Activated CD4-positive, alpha-beta T cell treated with anti-CD3 and anti-CD28 coated beads, Interleukin-2, amount 10 ng/mL, durations not matched to agents 7 days and 5 days (primary cell): ENCODE data around the gene ARID3B. TPM values are rescaled to one million over a fixed set of nuclear protein-coding genes. Genes with fewer than 3 reads are reported as not detected.
"Not testable (repeated sequence)": the region's sequence is repeated elsewhere in the genome, so short reads cannot be mapped to it uniquely, and the experiment has no call there.

ENCODE experiments used
- CTCF ChIA-PET: fragments of 350-600 bp; sonication (Branson Sonifier 250); formaldehyde crosslinking; loops from one replicate; lab custom pipeline; 2021; ENCODE audit warnings: antibody characterized with exemption; lab: Charles Lee
- POLR2A ChIA-PET: fragments of 350-600 bp; sonication (Branson Sonifier 250); formaldehyde crosslinking; loops from one replicate; lab custom pipeline; 2021; ENCODE audit warnings: antibody characterized with exemption; lab: Charles Lee
- DNase-seq: peaks from one replicate; pipeline ENCODE4 v3.0.0-alpha.2; 2020
- H3K27ac Mint-ChIP-seq: one replicate; pipeline ENCODE4 v1.8.0; 2021; ENCODE audit warnings: mild to moderate bottlenecking, moderate library complexity, mixed read lengths
- H3K27me3 Mint-ChIP-seq: one replicate; pipeline ENCODE4 v1.8.0; 2021; ENCODE audit warnings: mixed read lengths
- H3K36me3 Mint-ChIP-seq: one replicate; pipeline ENCODE4 v1.8.0; 2021; ENCODE audit warnings: low read depth, mixed read lengths
- H3K4me1 Mint-ChIP-seq: one replicate; pipeline ENCODE4 v1.8.0; 2021; ENCODE audit warnings: mixed read lengths
- H3K4me3 Mint-ChIP-seq: one replicate; pipeline ENCODE4 v1.8.0; 2021; ENCODE audit warnings: mild to moderate bottlenecking, moderate library complexity, mixed read lengths
- H3K9me3 Mint-ChIP-seq: one replicate; pipeline ENCODE4 v1.8.0; 2021; ENCODE audit warnings: mixed read lengths
- total RNA-seq, 2 experiments: library from RNA; stranded (reverse); gene quantifications; one replicate each; pipeline ENCODE4 v1.2.3, GENCODE V29; 2021

Gene ARID3B
- total RNA-seq, 2 experiments from 2014 or later = 28.3 to 29.0 TPM

DNA sequence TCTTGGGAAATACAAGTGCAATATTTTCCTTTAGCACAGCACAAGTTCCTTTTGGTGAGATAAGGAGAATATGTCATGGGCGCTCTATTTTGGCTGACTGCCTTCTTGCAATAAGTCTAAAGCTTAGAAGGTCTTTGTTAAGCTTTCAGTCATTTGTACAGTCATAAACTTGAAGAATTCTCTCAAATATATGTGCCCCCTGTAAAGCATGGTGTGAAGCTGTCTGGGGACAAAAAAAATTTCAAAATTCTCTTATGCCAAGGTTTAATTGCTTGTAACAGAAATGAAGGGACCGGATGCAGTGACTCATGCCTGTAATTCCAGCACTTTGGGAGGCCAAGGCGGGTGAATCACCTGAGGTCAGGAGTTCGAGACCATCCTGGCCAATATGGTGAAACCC lies 21.7 kb upstream of the ARID3B start:
- ChIA-PET CTCF (no interaction called here), POLR2A (no interaction called here)
- H3K27ac Mint-ChIP-seq = no peak overlapping the region
- no peak for DNase-seq
- no peaks in the 10 kb centered on the region for H3K27me3 Mint-ChIP-seq
- H3K9me3 Mint-ChIP-seq = no peaks in the 10 kb centered on the region
- no peaks in the 10 kb centered on the region for H3K4me1 Mint-ChIP-seq
- no peak overlapping the region for H3K4me3 Mint-ChIP-seq
- no peaks in the 10 kb centered on the region for H3K36me3 Mint-ChIP-seq

DNA sequence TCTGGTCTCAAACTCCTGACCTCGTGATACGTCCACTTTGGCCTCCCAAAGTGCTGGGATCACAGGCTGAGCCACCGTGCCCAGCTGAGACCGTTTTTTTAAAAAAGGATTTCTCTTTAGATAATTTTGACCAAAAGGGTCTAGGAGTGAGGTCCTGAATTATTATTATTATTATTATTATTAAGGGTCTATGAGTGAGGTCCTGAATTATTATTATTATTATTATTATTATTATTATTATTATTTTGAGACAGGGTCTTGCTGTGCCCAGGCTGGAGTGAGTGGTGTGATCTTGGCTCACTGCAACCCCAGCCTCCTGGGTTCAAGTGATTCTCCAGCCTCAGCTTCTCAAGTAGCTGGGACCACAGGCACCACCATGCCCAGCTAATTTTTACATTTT lies 20.6 kb upstream of the ARID3B start:
- Mint-ChIP-seq H3K27ac (no peak overlapping the region), H3K9me3 (no peaks in the 10 kb centered on the region), H3K4me3 (no peak overlapping the region), H3K4me1 (no peaks in the 10 kb centered on the region), H3K27me3 (no peaks in the 10 kb centered on the region), H3K36me3 (no peaks in the 10 kb centered on the region)
- DNase-seq = no peak
- ChIA-PET CTCF (no interaction called here), POLR2A (no interaction called here)

DNA sequence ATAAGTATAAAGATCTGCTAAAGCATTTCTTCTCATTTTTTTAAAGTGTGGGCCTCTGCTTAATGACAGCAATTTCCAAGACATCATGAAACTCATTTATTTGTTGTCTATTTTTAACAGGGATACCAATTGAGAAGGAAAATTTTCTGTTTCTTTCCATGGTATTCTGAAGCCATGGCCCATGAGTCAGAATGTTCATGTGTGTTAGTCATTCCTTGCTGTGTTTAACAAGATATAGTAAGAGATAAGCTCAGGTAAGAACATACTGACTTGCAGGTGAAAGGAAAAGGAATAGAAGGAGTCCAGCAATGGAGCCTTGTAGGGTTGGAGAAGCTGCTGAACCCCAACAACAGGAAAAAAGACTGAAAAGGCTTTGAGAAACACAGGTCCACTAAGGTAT lies 17.0 kb upstream of the ARID3B start:
- Mint-ChIP-seq H3K4me3 (no peak overlapping the region), H3K9me3 (no peaks in the 10 kb centered on the region), H3K27ac (no peak overlapping the region), H3K36me3 (no peaks in the 10 kb centered on the region), H3K4me1 (no peaks in the 10 kb centered on the region), H3K27me3 (no peaks in the 10 kb centered on the region)
- POLR2A ChIA-PET = no interaction called here
- CTCF ChIA-PET = no interaction called here
- DNase-seq = no peak

DNA sequence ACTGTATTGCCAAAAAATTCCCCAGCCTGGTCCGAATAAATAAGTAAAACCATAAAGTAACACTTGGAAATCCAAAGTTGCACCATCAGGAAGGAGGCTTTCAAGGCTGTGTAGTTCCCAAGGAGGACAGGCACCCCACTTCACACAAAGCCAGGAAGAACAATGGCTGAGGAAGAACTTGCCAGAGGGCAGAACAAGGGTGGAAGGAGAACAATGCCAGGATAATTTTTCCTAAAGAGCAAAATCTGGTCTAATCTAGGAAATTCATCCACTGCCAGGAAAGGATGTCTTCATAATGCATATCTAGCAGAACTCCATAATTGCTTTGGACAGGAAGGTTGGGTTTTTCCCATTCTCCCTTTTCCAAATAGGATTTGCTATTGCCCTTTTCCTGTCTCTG lies 15.7 kb upstream of the ARID3B start:
- DNase-seq = no peak
- Mint-ChIP-seq H3K9me3 (no peaks in the 10 kb centered on the region), H3K27me3 (no peaks in the 10 kb centered on the region), H3K27ac (no peak overlapping the region), H3K4me3 (no peak overlapping the region), H3K4me1 (no peaks in the 10 kb centered on the region), H3K36me3 (no peaks in the 10 kb centered on the region)
- CTCF ChIA-PET = no interaction called here
- POLR2A ChIA-PET = no interaction called here

DNA sequence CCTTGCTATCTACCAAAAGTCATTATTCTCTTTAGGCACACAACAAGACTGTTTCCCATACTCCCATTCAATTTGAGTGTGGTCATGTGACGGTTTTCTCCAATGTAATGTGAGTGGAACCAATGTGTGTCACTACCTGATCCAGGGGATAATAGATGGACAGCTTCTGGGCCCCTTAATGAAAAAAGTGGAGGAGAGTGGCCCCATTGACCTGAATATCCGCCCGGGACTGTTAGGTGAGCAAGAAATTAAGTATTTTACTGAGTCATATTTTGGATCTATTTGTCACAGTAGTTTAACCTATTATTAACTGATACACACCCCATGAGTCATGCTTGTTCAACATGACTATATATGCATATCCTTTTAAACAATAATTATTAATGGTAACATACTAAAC lies 15.1 kb upstream of the ARID3B start:
- Mint-ChIP-seq H3K4me1 (no peaks in the 10 kb centered on the region), H3K27me3 (no peaks in the 10 kb centered on the region), H3K36me3 (no peaks in the 10 kb centered on the region), H3K4me3 (no peak overlapping the region), H3K27ac (no peak overlapping the region), H3K9me3 (no peaks in the 10 kb centered on the region)
- ChIA-PET CTCF (interaction anchor here (0.6 to 0.7 kb wide), 2 partner anchors 28 to 98 kb away, joined by 3 read pairs; no protein-coding TSS in a partner anchor), POLR2A (no interaction called here)
- no peak for DNase-seq

DNA sequence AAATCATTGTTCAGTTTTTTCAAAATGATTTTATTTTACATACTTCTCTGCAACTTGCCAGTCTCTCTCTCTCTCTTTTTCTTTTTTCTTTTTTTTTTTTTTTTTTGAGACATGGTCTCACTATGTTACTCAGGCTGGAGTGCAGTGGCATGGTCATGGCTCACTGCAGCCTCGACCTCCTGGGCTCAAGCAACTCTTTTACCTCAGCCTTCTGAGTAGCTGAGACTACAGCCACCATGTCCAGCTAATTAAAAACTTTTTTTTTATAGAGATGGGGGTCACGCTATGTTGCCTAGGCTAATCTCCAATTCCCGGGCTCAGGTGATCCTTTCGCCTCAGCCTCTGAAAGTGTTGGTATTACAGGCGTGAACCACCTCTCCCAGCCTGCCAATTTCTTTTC lies 12.1 kb upstream of the ARID3B start:
- no peak overlapping the region for H3K27ac Mint-ChIP-seq
- no peak for DNase-seq
- no peaks in the 10 kb centered on the region for H3K9me3 Mint-ChIP-seq
- H3K27me3 Mint-ChIP-seq = no peaks in the 10 kb centered on the region
- ChIA-PET CTCF (no interaction called here), POLR2A (no interaction called here)
- H3K36me3 Mint-ChIP-seq = no peaks in the 10 kb centered on the region
- H3K4me1 Mint-ChIP-seq = no peaks in the 10 kb centered on the region
- H3K4me3 Mint-ChIP-seq = no peak overlapping the region

DNA sequence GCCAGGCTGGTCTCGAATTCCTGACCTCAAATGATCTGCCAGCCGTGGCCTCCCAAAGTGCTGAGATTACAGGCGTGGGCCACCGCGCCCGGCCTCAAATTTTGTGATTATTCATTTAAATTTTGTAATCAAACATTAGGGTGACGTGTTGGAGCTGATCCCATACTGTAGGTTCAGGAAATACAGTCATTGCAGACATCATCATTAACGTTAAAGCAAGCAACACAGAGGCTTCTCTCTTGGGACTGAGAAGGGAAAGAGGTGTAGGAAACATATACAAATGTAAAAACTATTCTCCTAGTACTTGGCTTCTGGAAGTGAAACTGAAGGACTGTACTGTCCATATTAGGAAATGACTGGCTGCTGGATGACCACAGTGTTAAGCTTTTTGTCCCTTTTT lies 11.1 kb upstream of the ARID3B start:
- no peak overlapping the region for H3K27ac Mint-ChIP-seq
- no peaks in the 10 kb centered on the region for H3K9me3 Mint-ChIP-seq
- no peak overlapping the region for H3K4me3 Mint-ChIP-seq
- H3K27me3 Mint-ChIP-seq = no peaks in the 10 kb centered on the region
- ChIA-PET CTCF (interaction anchor here (0.7 to 1.9 kb wide), 2 partner anchors 10 to 77 kb away, joined by 5 to 6 read pairs; partner anchors contain the start of gene ARID3B), POLR2A (no interaction called here)
- no peak for DNase-seq
- H3K4me1 Mint-ChIP-seq = no peaks in the 10 kb centered on the region
- no peaks in the 10 kb centered on the region for H3K36me3 Mint-ChIP-seq

DNA sequence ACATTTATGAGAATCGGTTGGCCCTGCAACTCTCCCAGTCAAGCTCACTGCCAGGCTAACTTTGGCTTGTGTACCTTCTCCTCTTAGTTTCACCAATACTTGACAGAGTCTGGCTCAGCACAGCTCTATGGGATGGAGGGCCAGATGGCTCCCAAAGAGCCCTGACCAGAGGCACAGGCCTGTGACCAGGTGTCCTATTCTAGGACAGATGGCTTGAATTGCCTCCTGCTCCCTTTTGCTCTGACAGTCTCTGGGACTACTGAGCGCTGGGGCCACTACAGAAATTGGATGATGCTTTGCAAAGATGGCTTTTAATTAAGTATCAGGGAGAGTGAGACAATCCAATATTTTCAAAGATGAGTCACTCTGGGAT lies 10.3 kb upstream of the ARID3B start:
- POLR2A ChIA-PET = no interaction called here
- H3K4me1 Mint-ChIP-seq = peaks cover 6% of the 10 kb centered on the region
- DNase-seq = no peak
- H3K36me3 Mint-ChIP-seq = no peaks in the 10 kb centered on the region
- no peaks in the 10 kb centered on the region for H3K9me3 Mint-ChIP-seq
- H3K27me3 Mint-ChIP-seq = no peaks in the 10 kb centered on the region
- CTCF ChIA-PET = interaction anchor here (0.7 to 1.9 kb wide), 2 partner anchors 10 to 76 kb away, joined by 5 to 6 read pairs; partner anchors contain the start of gene ARID3B
- no peak overlapping the region for H3K27ac Mint-ChIP-seq
- no peak overlapping the region for H3K4me3 Mint-ChIP-seq

DNA sequence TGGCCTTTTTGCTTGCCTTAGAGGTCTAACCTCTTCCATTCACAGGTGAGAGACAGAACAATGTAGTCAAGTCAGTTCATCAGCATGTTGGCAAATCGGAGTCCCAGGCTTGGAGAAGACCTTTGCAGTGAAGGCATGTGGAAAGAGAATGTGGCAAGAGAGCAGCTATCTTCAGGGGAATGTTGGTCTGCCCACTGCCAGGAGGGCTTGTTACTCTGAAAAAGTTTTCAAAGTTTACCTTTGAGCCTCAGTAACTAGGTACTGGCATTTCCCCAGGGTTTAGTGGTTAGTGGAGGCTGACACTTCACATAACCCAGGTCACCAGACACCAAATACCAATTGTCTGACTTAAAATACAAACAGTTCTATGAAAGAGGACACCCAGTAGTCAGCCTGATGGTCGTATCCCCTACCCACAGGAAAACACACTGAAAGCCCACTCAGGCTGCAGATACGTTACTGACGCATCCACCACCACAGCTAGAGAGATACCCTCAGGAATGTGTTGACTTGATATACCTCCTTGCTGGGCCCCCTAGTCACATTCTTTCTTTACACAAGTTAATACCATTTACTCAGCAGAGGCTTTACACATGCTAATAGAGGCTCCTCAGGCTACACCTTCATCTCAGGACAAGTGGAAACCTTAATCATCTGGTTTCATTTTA lies 9.7 kb upstream of the ARID3B start:
- ChIA-PET CTCF (interaction anchor here (1.9 kb wide), 1 partner anchor 9 kb away, joined by 6 read pairs; the partner anchor contains the start of gene ARID3B), POLR2A (no interaction called here)
- DNase-seq = no peak
- Mint-ChIP-seq H3K4me1 (peaks cover 6% of the 10 kb centered on the region), H3K27me3 (no peaks in the 10 kb centered on the region), H3K4me3 (no peak overlapping the region), H3K36me3 (no peaks in the 10 kb centered on the region), H3K9me3 (no peaks in the 10 kb centered on the region), H3K27ac (no peak overlapping the region)

DNA sequence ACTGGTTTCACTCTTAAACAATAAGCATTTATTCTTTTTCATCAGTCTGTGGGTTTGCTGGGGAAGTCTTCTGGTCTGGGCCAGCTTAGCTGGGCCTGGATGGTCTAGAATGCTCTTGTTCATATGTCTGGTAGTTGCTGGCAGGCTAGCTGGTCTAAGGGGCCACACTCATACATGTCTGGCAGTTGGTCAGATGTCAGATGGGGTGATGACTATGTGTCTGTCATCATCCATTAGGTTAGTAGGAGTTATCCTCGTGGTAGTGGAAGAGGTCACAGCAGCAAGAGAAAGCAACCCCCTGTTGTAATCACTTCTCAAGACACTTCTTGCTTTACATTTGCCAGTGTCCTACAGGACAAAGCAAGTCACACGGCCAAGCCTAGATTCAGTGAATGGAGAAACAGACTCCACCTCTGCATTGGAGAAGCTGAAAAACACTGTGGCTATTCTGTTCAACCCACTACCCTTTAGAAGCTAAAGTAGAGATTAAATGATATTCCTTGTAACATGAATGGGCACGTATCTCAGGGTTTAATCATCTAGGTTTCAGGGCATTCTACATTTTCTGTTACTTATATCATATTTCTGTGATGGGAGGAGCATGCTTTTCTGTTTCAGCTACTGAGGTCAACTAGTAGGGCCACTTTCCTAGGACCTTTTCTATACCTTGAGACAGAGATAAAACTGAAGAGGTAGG lies 5.5 kb upstream of the ARID3B start:
- ChIA-PET CTCF (no interaction called here), POLR2A (no interaction called here)
- Mint-ChIP-seq H3K9me3 (no peaks in the 10 kb centered on the region), H3K4me1 (peaks cover 19% of the 10 kb centered on the region), H3K27ac (no peak overlapping the region), H3K4me3 (no peak overlapping the region), H3K27me3 (no peaks in the 10 kb centered on the region), H3K36me3 (peaks cover 5% of the 10 kb centered on the region)
- no peak for DNase-seq

DNA sequence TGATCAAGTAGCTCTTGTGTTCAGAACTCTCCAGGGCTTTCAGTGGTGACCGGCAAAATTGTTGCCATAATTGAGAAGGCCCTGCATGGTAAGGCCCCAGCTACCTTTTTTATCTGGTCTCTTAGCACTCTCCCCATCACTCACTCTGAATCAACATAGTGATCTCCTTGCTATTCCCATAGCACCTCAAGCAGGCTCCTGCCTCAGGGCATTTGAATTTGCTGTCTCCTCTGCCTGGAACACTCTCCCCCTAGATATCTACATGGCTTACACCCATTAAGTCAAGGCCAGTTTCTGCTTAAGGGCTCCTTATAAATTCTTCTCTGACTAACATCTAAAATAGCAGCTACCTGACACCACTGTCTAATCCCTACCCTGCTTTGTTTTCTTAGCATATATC lies 3.3 kb upstream of the ARID3B start:
- Mint-ChIP-seq H3K4me3 (no peak overlapping the region), H3K9me3 (no peaks in the 10 kb centered on the region), H3K27ac (no peak overlapping the region), H3K27me3 (no peaks in the 10 kb centered on the region), H3K4me1 (peaks cover 31% of the 10 kb centered on the region), H3K36me3 (peaks cover 8% of the 10 kb centered on the region)
- no peak for DNase-seq
- POLR2A ChIA-PET = no interaction called here
- CTCF ChIA-PET = interaction anchor here (1.0 kb wide), 1 partner anchor 58 kb away, joined by 3 read pairs; no protein-coding TSS in a partner anchor

DNA sequence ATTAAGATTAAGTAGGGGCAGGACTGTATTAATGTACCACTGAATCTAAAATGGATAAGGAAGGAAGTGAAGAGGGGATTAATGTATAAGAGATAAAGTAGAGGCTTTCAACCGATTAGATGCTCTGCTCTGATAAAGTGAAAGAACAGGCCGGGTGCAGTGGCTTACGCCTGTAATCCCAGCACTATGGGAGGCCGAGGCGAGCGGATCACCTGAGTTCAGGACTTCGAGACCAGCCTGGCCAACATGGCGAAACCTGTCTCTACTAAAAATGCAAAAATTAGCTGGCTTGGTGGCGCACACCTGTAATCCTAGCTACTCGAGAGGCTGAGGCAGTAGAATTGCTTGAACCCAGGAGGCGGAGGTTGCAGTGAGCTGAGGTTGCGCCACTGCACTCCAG lies 1.5 kb upstream of the ARID3B start:
- peaks cover 15% of the 10 kb centered on the region for H3K36me3 Mint-ChIP-seq
- peaks cover 47% of the 10 kb centered on the region for H3K4me1 Mint-ChIP-seq
- H3K27me3 Mint-ChIP-seq, DNase-seq, H3K9me3 Mint-ChIP-seq, POLR2A ChIA-PET: not testable (repeated sequence)
- CTCF ChIA-PET = interaction anchor here (1.7 kb wide), 1 partner anchor 9 kb away, joined by 6 read pairs; no protein-coding TSS in a partner anchor
- peak overlapping the region; percentile 72 for H3K27ac Mint-ChIP-seq
- H3K4me3 Mint-ChIP-seq = peak overlapping the region; percentile 92

DNA sequence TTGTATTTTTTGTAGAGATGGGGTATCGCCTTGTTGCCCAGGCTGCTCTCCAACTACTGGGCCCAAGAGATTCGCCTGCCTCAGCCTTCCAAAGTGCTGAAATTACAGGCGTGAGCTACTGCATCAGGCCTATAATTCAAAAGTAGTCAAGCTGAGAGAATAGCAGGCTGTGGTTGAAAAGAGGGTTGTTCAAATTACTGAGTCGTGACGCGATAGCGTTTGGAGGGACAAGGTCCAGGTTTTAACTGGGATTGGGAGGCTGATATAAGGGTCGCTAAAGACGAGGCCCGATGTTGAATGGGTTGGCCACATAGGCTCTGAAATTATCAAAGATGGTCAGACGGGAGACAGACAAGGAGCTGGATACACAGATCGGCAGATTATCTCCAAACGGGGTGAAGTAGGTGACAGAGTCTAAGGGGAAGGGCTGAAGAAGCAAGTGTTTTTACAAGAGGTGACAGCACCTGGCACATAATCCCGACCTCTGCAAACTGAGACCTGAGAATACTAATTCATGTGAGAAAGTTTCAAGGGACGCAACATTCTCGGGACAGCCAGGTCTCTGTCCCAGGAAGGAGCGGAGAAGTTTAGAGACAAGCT lies 759 bp upstream of the ARID3B start:
- Mint-ChIP-seq H3K27me3 (no peaks in the 10 kb centered on the region), H3K9me3 (no peaks in the 10 kb centered on the region), H3K27ac (peak overlapping the region; percentile 96), H3K36me3 (peaks cover 17% of the 10 kb centered on the region), H3K4me3 (peak overlapping the region; percentile 92), H3K4me1 (peaks cover 51% of the 10 kb centered on the region)
- POLR2A ChIA-PET = interaction anchor here (0.7 to 1.2 kb wide), 3 partner anchors 73 to 77 kb away, joined by 3 to 4 read pairs (median 3); partner anchors contain the start of gene CLK3
- peak; percentile 20 for DNase-seq
- CTCF ChIA-PET = interaction anchor here (0.6 to 1.7 kb wide), 7 partner anchors 10 to 548 kb away, joined by 3 to 6 read pairs (median 4); partner anchors contain the start of gene STOML1
